Prostate gland (tissue), 2 donors: ENCODE data around the gene HABP2.

Experiments
- POLR2A ChIP-seq: fragments of 450-650 bp; IDR thresholded peaks from one replicate; pipeline ENCODE4 v1.6.1; 2016; ENCODE audit warnings: antibody characterized with exemption, mild to moderate bottlenecking
- TF ChIP-seq, protein P1 (sequence below), 4 experiments: fragments of 200-600 bp in 2 of 4; fragments of 450-650 bp in 2 of 4; sonication (generic) in 2 of 4; IDR thresholded peaks; 1 replicate in 3 of 4; 2 replicates in 1 of 4; pipeline ENCODE4 v1.5.1; 2016 to 2019; ENCODE audit warnings: antibody characterized with exemption in 4 of 4, mild to moderate bottlenecking in 2 of 4, moderate library complexity in 2 of 4

DNA sequence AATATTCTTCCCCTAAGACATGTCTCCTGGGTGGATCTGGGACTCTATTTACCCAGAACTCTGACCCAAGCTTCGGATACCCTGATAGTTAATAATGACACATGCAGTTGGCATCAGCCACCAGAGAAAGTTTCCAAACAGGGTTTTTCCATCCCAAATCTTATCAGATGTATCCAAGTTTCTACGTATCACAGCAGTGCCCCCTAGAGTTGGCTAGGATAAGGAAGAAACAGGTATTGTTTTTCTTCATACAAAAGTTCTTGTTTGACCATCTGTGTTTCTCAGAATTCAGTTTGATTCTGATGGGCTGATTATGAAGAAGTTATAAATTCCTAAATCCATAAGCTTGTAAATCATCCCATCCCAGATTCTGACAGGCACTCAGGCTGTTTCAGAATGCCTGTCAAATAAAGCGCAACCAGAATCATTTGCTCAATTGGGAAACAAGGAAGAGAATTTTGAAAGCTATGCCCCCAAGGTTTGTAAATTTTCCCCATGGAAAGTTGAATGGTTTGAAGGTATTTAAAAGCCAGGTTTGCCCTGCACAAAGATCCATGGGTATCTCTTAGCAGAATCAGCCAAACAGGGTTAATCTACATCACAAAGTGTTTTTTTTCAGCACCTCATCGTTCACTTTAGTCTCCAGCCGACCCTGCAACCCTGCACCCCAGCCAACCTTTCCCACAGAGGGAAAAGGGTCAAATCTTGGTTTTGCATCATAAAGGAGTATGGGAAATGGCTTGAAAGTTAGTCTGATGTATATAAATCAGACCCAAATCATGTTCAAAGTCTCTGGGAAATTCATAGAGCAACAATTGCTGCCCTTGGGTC, 63.6 kb downstream of the HABP2 start:
- TF ChIP-seq, protein P1, sequence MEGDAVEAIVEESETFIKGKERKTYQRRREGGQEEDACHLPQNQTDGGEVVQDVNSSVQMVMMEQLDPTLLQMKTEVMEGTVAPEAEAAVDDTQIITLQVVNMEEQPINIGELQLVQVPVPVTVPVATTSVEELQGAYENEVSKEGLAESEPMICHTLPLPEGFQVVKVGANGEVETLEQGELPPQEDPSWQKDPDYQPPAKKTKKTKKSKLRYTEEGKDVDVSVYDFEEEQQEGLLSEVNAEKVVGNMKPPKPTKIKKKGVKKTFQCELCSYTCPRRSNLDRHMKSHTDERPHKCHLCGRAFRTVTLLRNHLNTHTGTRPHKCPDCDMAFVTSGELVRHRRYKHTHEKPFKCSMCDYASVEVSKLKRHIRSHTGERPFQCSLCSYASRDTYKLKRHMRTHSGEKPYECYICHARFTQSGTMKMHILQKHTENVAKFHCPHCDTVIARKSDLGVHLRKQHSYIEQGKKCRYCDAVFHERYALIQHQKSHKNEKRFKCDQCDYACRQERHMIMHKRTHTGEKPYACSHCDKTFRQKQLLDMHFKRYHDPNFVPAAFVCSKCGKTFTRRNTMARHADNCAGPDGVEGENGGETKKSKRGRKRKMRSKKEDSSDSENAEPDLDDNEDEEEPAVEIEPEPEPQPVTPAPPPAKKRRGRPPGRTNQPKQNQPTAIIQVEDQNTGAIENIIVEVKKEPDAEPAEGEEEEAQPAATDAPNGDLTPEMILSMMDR (IDR thresholded peaks at IDR 0.05): no peak
- TF ChIP-seq POLR2A: no peak
